GM18507 (cell line): ENCODE results near the gene ATP4A.

ENCODE experiments used
- DNase-seq: peaks from one replicate; pipeline ENCODE4 v3.0.0; 2011; ENCODE audit warnings: low read depth; ENCODE audit not compliant: insufficient read length; ENCODE audit errors: extremely low spot score
- FAIRE-seq: peaks from 2 replicates; lab custom pipeline; 2011; peaks lifted over from hg19 to GRCh38; lab: Jason Lieb, UNC

ATP4A gene

GRCh38 chr19:35552534-35553384, 10.7 kb downstream of the ATP4A start:
- DNase-seq: no peak
- no peak for FAIRE-seq

- FAIRE-seq (no peak), DNase-seq (no peak)
These were observed 12.2 kb downstream of the ATP4A start for GRCh38 chr19:35551091-35551810.

DNA sequence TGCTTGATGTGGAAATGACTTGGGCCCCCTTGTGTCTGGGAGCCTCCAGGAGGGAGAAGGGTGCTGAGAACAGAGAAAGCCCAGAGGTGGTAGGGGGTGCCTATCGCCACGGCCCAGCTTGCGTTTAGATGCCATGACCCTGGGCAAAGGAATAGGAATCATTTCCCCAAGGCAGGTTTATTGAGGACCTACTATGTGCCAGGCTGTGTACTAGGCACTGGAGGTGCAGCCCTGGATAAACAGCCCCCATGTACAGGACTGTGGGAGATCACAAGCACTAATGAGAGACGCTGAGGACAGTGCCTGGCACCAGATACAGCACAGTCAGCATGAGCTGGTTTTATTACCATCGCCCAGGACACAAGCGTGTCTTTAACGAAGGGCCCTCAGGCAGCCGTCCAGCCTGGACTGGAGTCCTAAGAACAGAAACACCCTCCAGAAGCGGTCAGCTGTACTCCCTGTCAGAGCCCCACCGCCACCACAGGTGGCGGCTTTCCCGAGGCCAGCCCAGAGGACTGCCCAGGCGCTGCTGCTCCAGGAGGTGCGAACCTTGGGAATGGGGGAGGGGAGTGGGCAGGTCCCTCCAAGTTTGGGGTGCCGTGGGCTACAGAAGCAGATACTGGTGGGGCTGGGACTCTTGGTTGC, 13.5 kb downstream of the ATP4A start:
- no peak for FAIRE-seq
- DNase-seq: no peak

DNA sequence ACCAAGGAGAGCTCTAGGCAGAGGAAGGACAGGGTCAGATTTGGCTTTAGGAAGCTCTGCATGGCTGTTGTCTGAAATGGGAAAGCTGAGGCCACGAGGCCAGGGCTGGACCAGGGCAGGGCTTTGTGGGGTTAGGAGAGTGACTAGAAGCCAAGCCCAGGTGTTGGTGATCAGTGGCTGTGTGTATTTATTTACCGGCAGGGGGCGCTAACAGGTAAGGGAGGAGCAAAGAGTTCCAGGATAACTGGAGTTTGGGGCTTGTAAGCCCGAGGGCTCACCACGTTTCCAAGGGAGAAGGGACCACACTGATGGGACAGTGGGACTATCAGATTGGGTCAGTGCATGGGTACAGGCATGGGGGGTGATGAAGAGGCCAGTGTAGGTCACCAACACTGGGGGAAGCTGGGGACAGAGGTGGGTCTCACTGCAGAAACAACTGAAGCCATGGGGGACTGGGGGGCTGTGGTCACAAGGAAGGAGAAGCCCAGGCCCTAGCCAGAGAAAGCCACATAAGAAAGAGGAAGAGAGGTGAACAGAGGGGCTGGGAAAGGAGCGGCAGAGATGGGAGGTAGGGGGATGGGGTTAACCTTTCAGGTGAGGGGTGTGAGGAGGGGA, 14.2 kb downstream of the ATP4A start:
- DNase-seq: peak; percentile 53
- FAIRE-seq: peak; percentile 75

- DNase-seq (no peak), FAIRE-seq (no peak)
These were observed 16.9 kb downstream of the ATP4A start for GRCh38 chr19:35546532-35546931.

DNA sequence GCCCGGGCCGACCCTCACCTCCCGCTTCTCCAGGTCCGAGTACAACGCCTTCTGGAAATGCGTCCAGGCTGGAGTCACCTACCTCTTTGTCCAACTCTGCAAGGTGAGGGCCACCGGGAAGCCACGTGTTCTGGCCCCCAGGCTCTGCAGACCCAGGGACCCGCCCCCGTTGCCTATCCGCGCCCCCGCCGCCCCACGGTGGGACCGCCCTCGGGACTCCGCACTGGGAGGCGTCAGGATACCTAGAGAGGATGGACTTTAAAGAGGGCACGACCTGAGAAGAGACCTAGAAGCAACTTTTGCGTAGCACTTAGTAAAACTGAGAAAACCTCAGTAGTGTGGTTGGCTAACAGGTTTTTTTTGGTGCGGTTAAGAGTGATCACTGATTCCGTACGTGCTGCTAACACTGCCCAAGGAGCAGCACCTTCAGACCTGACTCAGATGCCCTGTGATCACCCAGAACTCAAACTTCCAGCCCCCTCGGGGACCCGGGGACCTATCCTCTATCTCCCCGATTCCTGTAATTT, 17.5 kb downstream of the ATP4A start:
- FAIRE-seq (peak; percentile 92), DNase-seq (peak; percentile 70)

DNA sequence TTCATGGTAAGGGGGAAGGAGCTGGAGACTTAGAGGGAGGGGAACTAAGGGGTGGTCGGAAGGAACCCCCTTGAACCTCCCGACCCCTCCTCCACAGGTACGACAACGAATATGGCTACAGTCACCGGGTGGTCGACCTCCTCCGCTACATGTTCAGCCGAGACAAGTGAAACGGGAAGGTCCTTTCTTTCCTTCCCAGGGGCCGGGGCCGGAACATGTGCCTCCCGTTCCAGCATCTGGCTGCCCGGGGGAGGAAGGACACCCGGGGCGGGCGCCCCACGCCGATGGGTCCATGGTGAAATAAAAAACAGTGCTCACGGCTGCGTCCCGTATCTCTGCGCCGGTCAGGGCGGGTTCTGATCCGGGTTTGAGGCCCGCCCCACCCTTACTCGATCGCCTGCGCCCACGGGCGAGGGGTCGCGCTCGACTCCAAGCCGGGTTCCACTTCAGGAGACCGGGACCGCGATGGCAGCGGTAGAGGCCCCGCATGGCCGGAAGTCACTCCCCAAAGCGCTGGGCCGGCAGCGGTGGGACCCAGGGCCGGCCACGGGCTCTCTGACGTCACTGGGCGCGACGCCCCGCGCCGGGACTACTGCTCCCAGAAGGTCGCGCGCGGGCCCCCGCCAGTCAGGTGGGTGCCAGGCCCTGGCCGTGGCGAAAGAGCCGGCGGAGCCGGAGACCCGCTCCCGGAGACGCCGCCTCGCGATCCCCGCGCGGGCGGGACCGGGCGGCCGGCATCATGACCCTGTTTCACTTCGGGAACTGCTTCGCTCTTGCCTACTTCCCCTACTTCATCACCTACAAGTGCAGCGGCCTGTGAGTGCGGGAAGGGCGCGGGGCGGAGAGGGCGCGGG, 18.2 kb downstream of the ATP4A start, which contains the start of gene TMEM147:
Gene TMEM147 (plus strand): TSS at position 626 of the 854 bp plus-strand sequence. CDS start 114 bp downstream, at position 740.
- DNase-seq (peak; percentile 96), FAIRE-seq (peak; percentile 88)

- DNase-seq: no peak
- no peak for FAIRE-seq
These were observed 19.2 kb downstream of the ATP4A start for GRCh38 chr19:35544110-35544802.

DNA sequence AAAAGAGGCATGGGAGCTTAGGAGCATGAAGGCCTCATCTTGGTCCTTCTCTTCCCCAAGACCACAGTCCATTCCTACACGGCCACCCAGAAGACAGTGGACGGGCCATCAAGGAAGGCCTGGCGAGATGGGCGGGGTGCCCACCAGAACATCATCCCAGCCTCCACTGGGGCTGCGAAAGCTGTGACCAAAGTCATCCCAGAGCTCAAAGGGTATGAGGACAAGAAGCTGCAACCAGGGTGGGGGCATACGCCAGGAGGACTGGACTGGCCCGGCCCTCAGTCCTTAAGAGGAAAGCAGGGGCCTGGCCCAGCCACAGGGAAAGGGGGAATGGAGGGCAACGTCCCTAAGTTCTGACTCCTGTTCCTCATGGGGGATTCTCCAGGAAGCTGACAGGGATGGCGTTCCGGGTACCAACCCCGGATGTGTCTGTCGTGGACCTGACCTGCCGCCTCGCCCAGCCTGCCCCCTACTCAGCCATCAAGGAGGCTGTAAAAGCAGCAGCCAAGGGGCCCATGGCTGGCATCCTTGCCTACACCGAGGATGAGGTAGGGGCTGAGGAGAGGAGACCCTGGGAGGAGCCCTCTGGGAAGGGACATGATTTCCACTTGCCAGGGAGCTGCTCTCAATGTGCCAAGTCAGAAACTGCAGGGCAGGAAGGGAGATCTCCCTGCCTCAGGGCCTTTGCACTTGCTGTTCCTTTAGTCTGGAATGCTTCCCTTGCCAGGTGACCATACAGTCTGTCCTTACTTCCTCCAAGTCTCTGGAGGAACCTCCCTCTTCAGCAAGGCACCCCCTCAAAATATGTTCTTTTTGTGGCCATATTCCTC, 20.0 kb downstream of the ATP4A start:
- DNase-seq (no peak), FAIRE-seq (no peak)

- no peak for DNase-seq
- FAIRE-seq: no peak
These were observed 21.2 kb downstream of the ATP4A start for GRCh38 chr19:35542209-35542608.

- DNase-seq (no peak), FAIRE-seq (no peak)
These were observed 23.0 kb downstream of the ATP4A start for GRCh38 chr19:35540356-35540927.

DNA sequence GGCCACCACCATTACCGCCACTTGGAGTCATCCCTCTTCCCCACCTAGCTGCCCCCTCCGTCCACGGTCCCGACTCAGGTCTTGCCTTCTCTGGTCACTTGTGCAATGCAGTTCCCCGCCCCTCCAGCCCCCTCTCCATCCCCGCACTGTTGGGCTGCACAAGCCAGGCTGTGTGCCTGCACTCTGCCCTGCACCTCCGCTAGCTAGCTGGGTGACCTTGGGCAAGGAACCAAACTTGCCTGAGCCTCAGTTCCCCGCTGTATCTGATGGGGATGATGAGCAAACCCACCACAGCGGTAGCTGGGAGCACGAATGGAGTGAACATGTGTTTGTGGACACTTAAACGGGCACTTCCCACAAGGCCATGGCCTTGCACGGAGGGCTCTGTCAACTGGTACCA, 23.6 kb downstream of the ATP4A start:
- FAIRE-seq (no peak), DNase-seq (no peak)

DNA sequence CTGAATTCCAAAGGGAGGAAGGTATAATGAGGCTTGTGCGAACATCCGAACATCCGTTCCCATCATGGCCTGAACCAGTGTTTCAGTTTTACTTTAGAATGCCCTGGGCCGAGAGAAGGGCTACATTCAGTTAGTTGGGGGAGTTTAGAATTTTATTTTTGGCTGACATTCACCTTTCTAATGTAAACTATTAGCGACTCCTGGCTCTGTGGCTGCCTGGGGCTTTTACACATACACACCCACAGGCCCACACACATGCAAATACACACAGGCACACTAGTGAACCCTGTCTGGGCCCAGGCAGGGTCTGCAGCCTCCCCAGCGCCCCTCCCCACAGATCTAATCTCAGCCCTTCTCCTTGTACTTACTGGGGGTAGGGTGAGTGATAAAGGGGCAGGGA, 24.1 kb downstream of the ATP4A start:
- no peak for DNase-seq
- FAIRE-seq: peak; percentile 50

DNA sequence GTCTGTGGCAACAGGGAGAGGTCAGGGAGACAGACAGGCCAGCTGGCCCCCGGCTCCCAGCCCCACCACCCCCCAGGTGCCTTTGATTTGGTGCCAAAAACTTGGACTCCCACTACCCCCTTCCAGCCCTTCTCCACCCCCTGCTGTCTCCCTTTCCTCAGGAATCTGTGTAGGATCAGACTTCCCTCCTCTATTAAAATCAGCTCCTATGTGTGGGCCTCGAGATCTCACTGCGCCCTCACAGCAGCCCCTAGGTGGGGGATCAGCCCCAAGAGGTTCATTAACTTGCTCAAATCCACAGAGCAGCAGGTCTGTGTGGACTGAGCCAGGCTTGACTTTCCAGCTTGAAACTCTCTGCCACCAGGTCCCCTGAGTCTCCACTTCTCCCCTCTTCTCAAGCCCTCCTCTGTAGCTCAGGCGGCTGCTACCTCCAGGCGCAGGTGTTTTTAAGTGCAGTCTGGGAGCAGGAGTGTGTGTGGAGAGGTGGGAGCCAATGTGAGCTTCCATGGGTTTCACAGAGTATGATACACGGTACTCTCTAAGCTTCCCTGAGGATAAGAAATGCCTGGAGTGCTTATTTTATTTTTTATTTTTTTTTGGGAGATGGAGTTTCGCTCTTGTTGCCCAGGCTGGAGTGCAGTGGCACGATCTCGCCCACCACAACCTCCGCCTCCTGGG, 28.5 kb downstream of the ATP4A start:
- FAIRE-seq (no peak), DNase-seq (no peak)

DNA sequence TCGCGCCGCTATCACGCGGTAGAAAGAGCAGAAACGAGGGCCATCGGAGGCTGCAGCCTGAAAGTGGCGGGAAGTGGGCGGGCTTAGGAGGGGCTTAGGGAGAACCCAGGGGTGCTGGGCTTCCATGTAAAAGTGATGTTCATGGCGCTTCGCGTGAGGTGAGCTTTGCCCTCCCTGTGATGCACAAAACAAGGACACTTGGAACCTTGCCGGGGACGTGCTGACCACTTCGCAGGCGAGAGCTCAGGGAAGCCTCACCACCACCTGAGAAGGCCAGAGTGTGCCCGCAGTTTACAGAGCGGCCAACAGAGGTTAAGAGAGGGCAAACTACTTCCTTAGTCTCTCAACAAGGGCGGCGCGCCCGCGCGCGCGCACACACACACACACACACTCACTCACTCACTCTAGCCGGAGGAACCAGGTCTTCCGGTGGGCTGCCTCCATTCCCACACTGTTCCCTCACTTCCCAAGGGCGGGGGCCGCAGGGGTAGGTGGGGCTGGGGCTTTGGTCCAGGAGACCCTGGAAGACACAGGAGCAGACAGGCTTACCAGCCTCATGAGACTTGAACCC, 29.6 kb downstream of the ATP4A start:
- DNase-seq: no peak
- peak; percentile 47 for FAIRE-seq

DNA sequence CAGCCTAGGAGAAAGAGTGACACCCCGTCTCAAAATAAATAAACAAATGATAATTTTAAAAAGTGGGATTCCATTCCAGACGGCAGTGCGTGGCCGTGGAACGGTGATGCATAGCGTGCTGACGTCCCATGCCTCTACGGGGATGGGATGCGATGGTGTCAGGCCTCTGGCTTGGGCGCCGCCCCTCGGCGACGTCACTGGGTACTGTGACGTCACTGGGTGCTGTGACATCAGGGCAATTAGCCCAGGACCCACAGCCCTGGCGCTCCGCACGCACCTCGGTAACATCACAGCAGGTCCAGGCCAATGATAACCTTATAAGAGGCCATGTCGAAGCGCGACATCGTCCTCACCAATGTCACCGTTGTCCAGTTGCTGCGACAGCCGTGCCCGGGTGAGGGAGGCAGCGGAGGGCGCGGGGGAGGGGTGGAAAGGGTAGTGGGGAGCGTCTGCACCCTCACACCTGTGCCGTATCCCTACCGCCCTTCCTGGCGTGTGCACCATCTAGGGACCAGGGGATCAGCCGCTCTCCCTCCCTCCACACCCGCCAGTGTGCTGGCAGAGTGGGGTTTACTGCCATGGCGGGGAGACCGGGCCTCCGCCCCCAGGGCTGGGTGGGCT, 30.1 kb downstream of the ATP4A start, which contains the start of gene GAPDHS:
Gene GAPDHS (plus strand): TSS at position 256 of the 621 bp plus-strand sequence. CDS start 72 bp downstream, at position 328.
- DNase-seq: no peak
- FAIRE-seq: no peak
